Smooth muscle cell (in vitro differentiated cells): ENCODE data around the gene ELK4. TPM values are rescaled to one million over a fixed set of nuclear protein-coding genes. Genes with fewer than 3 reads are reported as not detected.
A peak's percentile ranks its signal among the peaks of the same experiment; 100 is the strongest.

Source experiments
- DNase-seq: peaks from one replicate; lab custom pipeline; 2025; ENCODE audit not compliant: unreplicated experiment; lab: John Stamatoyannopoulos, UW
- H2AFZ ChIP-seq: fragments of 200-600 bp; sonication (generic); 2 replicates; pipeline ENCODE4 v1.6.0; 2016; ENCODE audit warnings: antibody characterized with exemption, low read depth, mild to moderate bottlenecking
- H3F3A ChIP-seq: fragments of 200-600 bp; sonication (generic); 2 replicates; pipeline ENCODE4 v1.6.0; 2017; ENCODE audit warnings: antibody characterized with exemption, low read depth
- H3K27ac ChIP-seq: fragments of 200-600 bp; sonication (generic); 2 replicates; pipeline ENCODE4 v1.5.1; 2016; ENCODE audit warnings: low read depth, mild to moderate bottlenecking
- H3K27me3 ChIP-seq: fragments of 200-600 bp; sonication (generic); 2 replicates; pipeline ENCODE4 v1.6.1; 2016; ENCODE audit warnings: low read depth, mild to moderate bottlenecking
- H3K36me3 ChIP-seq: fragments of 200-600 bp; sonication (generic); 2 replicates; pipeline ENCODE4 v1.5.1; 2016; ENCODE audit warnings: low read depth
- H3K4me1 ChIP-seq: fragments of 200-600 bp; sonication (generic); 2 replicates; pipeline ENCODE4 v1.5.1; 2016; ENCODE audit warnings: low read depth
- H3K4me2 ChIP-seq: fragments of 200-600 bp; sonication (generic); 2 replicates; pipeline ENCODE4 v1.6.0; 2016; ENCODE audit warnings: mild to moderate bottlenecking
- H3K4me3 ChIP-seq: fragments of 200-600 bp; sonication (generic); 2 replicates; pipeline ENCODE4 v1.5.1; 2016; ENCODE audit warnings: mild to moderate bottlenecking
- H3K79me2 ChIP-seq: fragments of 200-600 bp; sonication (generic); 2 replicates; pipeline ENCODE4 v1.6.0; 2016; ENCODE audit warnings: low read depth, mild to moderate bottlenecking
- H3K9ac ChIP-seq: fragments of 200-600 bp; sonication (generic); 2 replicates; pipeline ENCODE4 v1.6.0; 2016; ENCODE audit warnings: low read depth
- H3K9me3 ChIP-seq: fragments of 200-600 bp; sonication (generic); replicated peaks from 2 replicates; pipeline ENCODE4 v1.5.1; 2016; ENCODE audit warnings: low read depth
- H4K20me1 ChIP-seq: fragments of 200-600 bp; sonication (generic); 2 replicates; pipeline ENCODE4 v1.6.0; 2016; ENCODE audit warnings: low read depth
- whole genome bisulfite sequencing: methylation state at CpG from one replicate; pipeline ENCODE4 v1.1.7; 2016; ENCODE audit warnings: low lambda C conversion rate; 5-methylcytosine and 5-hydroxymethylcytosine counted together
- polyA plus RNA-seq: library from polyadenylated mRNA; unstranded; fragments of >200 nt; fragmentation: Nextera tagmentation; extraction: Ambion mirVana; gene quantifications from 2 replicates; pipeline ENCODE4 v1.2.1, GENCODE V29; 2016
- total RNA-seq: library from RNA; depleted of rRNA; stranded (reverse); fragments of >200 nt; gene quantifications from 2 replicates; pipeline ENCODE4 v1.2.3, GENCODE V29; 2014
- TF ChIP-seq, protein P1 (sequence below): fragments of 200-600 bp; sonication (generic); IDR thresholded peaks from 2 replicates; pipeline ENCODE4 v1.5.1; 2017; ENCODE audit warnings: borderline replicate concordance, mild to moderate bottlenecking, antibody characterized with exemption; ENCODE audit not compliant: insufficient read depth, poor library complexity, severe bottlenecking

Gene ELK4
- total and polyA plus RNA-seq, 2 experiments from 2014 or later = 3.7 to 15.5 TPM

DNA sequence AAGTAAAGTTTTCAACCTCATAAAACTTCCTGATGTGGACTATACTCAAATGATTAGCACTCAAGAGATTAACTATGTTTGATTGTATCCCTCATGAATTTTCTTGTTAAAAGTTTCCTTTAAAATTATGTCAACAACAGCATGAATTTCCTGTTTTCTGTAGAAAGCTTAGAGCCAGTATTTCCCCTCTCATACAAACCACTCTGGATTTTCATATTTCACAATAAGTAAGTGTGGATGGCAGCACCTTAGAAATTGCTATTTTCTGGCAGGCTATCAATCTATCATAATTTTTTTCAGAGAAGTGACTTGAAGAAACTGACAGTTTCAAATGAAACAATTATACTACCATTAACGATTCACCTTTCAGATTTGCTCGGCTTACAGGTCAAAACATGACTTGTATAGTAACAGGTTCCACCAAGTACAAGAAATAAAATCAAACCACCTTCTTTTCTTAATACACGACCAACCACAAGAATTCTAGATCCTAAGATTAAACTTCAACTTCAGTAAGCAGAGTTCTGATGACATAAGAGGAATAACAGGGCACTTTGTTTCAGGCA, 20.8 kb downstream of the ELK4 start:
- Histone ChIP-seq H4K20me1 (peaks cover 18% of the 10 kb centered on the region), H2AFZ (no peak overlapping the region), H3K36me3 (no peaks in the 10 kb centered on the region), H3K27ac (peak overlapping the region; percentile 73), H3K4me2 (peak overlapping the region; percentile 12), H3K9ac (no peak overlapping the region), H3K4me3 (no peak overlapping the region), H3F3A (no peaks in the 10 kb centered on the region), H3K9me3 (no peaks in the 10 kb centered on the region), H3K27me3 (no peaks in the 10 kb centered on the region), H3K79me2 (peaks cover 13% of the 10 kb centered on the region), H3K4me1 (no peaks in the 10 kb centered on the region)
- DNase-seq = no peak
- WGBS = 76% methylated on average over 3 of the region's 3 CpGs
- TF ChIP-seq, protein P1, sequence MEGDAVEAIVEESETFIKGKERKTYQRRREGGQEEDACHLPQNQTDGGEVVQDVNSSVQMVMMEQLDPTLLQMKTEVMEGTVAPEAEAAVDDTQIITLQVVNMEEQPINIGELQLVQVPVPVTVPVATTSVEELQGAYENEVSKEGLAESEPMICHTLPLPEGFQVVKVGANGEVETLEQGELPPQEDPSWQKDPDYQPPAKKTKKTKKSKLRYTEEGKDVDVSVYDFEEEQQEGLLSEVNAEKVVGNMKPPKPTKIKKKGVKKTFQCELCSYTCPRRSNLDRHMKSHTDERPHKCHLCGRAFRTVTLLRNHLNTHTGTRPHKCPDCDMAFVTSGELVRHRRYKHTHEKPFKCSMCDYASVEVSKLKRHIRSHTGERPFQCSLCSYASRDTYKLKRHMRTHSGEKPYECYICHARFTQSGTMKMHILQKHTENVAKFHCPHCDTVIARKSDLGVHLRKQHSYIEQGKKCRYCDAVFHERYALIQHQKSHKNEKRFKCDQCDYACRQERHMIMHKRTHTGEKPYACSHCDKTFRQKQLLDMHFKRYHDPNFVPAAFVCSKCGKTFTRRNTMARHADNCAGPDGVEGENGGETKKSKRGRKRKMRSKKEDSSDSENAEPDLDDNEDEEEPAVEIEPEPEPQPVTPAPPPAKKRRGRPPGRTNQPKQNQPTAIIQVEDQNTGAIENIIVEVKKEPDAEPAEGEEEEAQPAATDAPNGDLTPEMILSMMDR = no peak

DNA sequence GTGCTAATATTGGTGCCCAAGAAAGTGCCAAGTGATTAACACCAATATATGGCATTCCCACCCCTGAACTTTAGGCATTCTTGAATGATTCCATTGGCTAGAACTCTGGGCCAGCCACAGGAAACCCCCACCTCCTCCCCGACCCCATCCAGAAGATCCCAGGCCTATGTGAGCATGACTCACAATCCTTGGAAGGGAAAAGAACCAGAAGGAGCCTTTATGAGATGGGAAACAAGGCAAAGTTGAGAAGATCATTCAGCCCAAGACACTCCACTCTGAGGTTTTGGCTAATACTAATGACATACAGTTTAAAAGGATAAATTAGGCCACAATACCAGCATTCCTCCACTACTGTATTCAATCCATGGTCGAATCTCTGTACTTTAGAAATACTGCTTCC, 21.8 kb downstream of the ELK4 start:
- H3K27me3 ChIP-seq = no peaks in the 10 kb centered on the region
- WGBS = 28% methylated on average over 2 of the region's 2 CpGs
- H3K9ac ChIP-seq = no peak overlapping the region
- H3F3A ChIP-seq = no peaks in the 10 kb centered on the region
- H4K20me1 ChIP-seq = peaks cover 18% of the 10 kb centered on the region
- H3K4me2 ChIP-seq = no peak overlapping the region
- H3K27ac ChIP-seq = peak overlapping the region; percentile 73
- no peaks in the 10 kb centered on the region for H3K9me3 ChIP-seq
- DNase-seq = no peak
- no peak overlapping the region for H3K4me3 ChIP-seq
- H2AFZ ChIP-seq = no peak overlapping the region
- TF ChIP-seq, protein P1 = no peak
- H3K4me1 ChIP-seq = no peaks in the 10 kb centered on the region
- H3K79me2 ChIP-seq = peaks cover 13% of the 10 kb centered on the region
- no peaks in the 10 kb centered on the region for H3K36me3 ChIP-seq

DNA sequence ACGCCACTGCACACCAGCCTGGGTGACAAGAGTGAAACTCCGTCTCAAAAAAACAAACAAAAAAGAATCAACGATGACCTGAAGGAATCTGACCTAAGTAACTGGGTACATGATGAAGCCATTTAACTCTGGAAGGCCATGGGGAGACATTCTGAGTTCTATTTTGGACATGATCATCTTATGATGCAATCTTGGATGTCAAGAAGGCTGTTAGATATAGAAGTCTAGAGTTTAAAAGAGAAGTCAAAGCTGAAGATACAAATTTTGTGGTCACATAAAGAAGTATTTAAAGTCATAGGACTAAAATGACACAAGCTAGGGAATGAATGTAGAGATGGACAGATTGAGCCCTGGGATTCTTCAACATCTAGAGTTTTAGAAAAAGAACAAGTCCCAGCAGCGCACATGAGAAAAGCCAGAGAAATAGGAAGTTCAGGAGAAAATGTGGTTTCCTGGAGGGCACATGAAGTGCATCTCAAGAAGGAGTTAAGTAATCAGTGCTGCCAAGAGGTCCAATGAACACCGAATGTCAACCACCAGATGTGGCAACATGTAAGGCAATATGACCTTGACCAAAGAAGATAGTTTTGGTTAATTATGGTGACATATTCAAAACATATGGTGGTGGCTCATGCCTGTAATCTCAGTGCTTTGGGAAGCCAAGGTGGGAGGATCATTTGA, 26.8 kb downstream of the ELK4 start:
- Histone ChIP-seq H3K4me2 (no peak overlapping the region), H3K4me1 (no peaks in the 10 kb centered on the region), H3K9me3 (no peaks in the 10 kb centered on the region), H3K9ac (no peak overlapping the region), H3K27me3 (no peaks in the 10 kb centered on the region), H2AFZ (no peak overlapping the region), H3K36me3 (no peaks in the 10 kb centered on the region), H4K20me1 (peaks cover 8% of the 10 kb centered on the region), H3F3A (no peaks in the 10 kb centered on the region), H3K79me2 (no peaks in the 10 kb centered on the region), H3K4me3 (no peak overlapping the region), H3K27ac (no peak overlapping the region)
- TF ChIP-seq, protein P1 = no peak
- DNase-seq = no peak
- WGBS = 96% methylated on average over 5 of the region's 5 CpGs

DNA sequence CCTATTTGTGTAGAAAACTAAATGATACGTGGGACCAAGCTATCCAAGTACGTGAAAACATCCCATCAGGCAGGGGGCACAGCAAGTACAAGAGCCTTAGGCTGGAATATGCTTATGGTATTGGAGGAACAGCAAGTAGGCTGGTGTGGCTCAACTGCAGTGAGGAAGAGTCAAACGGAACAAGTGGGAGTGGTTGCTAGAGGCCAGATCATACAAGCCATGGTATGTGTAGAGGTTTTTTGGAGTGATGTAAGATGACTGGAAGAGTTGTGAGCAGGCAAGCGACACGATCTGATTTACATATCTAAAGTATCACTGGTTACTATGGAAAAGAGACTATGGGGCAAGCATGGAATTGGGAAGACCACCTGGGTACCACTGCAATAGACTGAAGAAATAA, 27.8 kb downstream of the ELK4 start:
- no peaks in the 10 kb centered on the region for H3K9me3 ChIP-seq
- peaks cover 5% of the 10 kb centered on the region for H4K20me1 ChIP-seq
- no peaks in the 10 kb centered on the region for H3F3A ChIP-seq
- no peak overlapping the region for H2AFZ ChIP-seq
- no peak overlapping the region for H3K4me2 ChIP-seq
- H3K79me2 ChIP-seq = no peaks in the 10 kb centered on the region
- no peak for DNase-seq
- TF ChIP-seq, protein P1 = no peak
- H3K9ac ChIP-seq = no peak overlapping the region
- no peaks in the 10 kb centered on the region for H3K27me3 ChIP-seq
- no peaks in the 10 kb centered on the region for H3K36me3 ChIP-seq
- no peak overlapping the region for H3K27ac ChIP-seq
- H3K4me3 ChIP-seq = no peak overlapping the region
- H3K4me1 ChIP-seq = no peaks in the 10 kb centered on the region
- 91% methylated on average over 5 of the region's 5 CpGs for WGBS
